Stimulated activated CD8-positive, alpha-beta memory T cell treated with anti-CD3 and anti-CD28 coated beads, Interleukin-7, amount 100 ng/mL, for 24 hours (primary cell): ENCODE measurements around the gene SDK2.

Experiments used
- DNase-seq: peaks from one replicate; pipeline ENCODE4 v3.0.0-alpha.2; 2020; ENCODE audit warnings: low read depth

Gene SDK2

GRCh38 chr17:73634629-73635028, 9.6 kb downstream of the SDK2 start:
- no peak for DNase-seq

- DNase-seq: no peak
Observed at GRCh38 chr17:73633736-73634135, 10.5 kb downstream of the SDK2 start.

- DNase-seq: no peak
Observed at GRCh38 chr17:73632513-73632912, 11.7 kb downstream of the SDK2 start.

GRCh38 chr17:73630965-73631595, 13.2 kb downstream of the SDK2 start:
- DNase-seq: no peak

GRCh38 chr17:73630531-73630930, 13.7 kb downstream of the SDK2 start:
- no peak for DNase-seq

GRCh38 chr17:73628642-73629552, 15.3 kb downstream of the SDK2 start:
- no peak for DNase-seq

GRCh38 chr17:73625991-73626673, 18.1 kb downstream of the SDK2 start:
- no peak for DNase-seq

GRCh38 chr17:73625006-73625405, 19.2 kb downstream of the SDK2 start:
- no peak for DNase-seq

- DNase-seq: no peak
Observed at GRCh38 chr17:73624496-73624988, 19.7 kb downstream of the SDK2 start.

GRCh38 chr17:73623818-73624217, 20.4 kb downstream of the SDK2 start:
- no peak for DNase-seq

GRCh38 chr17:73623247-73623646, 21.0 kb downstream of the SDK2 start:
- DNase-seq: no peak

- no peak for DNase-seq
Observed at GRCh38 chr17:73622381-73622780, 21.9 kb downstream of the SDK2 start.

GRCh38 chr17:73621685-73622084, 22.6 kb downstream of the SDK2 start:
- DNase-seq: no peak

- no peak for DNase-seq
Observed at GRCh38 chr17:73620414-73620813, 23.8 kb downstream of the SDK2 start.

- DNase-seq: no peak
Observed at GRCh38 chr17:73617501-73617900, 26.7 kb downstream of the SDK2 start.

- DNase-seq: no peak
Observed at GRCh38 chr17:73616873-73617404, 27.3 kb downstream of the SDK2 start.

- no peak for DNase-seq
Observed at GRCh38 chr17:73616120-73616872, 27.9 kb downstream of the SDK2 start.

GRCh38 chr17:73614256-73614655, 30.0 kb downstream of the SDK2 start:
- DNase-seq: no peak

GRCh38 chr17:73613271-73614233, 30.7 kb downstream of the SDK2 start:
- DNase-seq: no peak

GRCh38 chr17:73612031-73612472, 32.2 kb downstream of the SDK2 start:
- no peak for DNase-seq
